B cell (primary cell): ENCODE data around the gene IFNAR2. TPM values are rescaled to one million over a fixed set of nuclear protein-coding genes. Genes with fewer than 3 reads are reported as not detected.
A peak's percentile ranks its signal among the peaks of the same experiment; 100 is the strongest.

Experiments used
- ATAC-seq: fragments of 200-7000 bp; cut with Tn5 transposase; one replicate; pipeline ENCODE4 v1.10.0; 2021; ENCODE audit warnings: low read depth, mild to moderate bottlenecking, moderate number of reproducible peaks, moderate library complexity
- CTCF ChIA-PET: fragments of 350-600 bp; sonication (Branson Sonifier 250); formaldehyde crosslinking; loops from one replicate; lab custom pipeline; 2021; ENCODE audit warnings: antibody characterized with exemption, inconsistent platforms; lab: Charles Lee
- POLR2A ChIA-PET: fragments of 350-600 bp; sonication (Branson Sonifier 250); formaldehyde crosslinking; loops from one replicate; lab custom pipeline; 2021; ENCODE audit warnings: antibody characterized with exemption; lab: Charles Lee
- DNase-seq: peaks from one replicate; pipeline ENCODE4 v3.0.0; 2013
- H2AFZ ChIP-seq: 2 replicates; pipeline ENCODE4 v1.6.1; 2012; ENCODE audit warnings: mild to moderate bottlenecking, low read depth, low read length; ENCODE audit not compliant: insufficient read depth, poor library complexity, severe bottlenecking
- H3K27ac ChIP-seq, 2 donors: 1 replicate in 1 of 2; 2 replicates in 1 of 2; pipeline ENCODE4 v1.5.1; 2012 to 2013; ENCODE audit warnings: low read length in 2 of 2, mild to moderate bottlenecking in 2 of 2, moderate library complexity in 1 of 2
- H3K27me3 ChIP-seq, 4 experiments: fragments of 200-600 bp in 1 of 4; sonication (generic) in 1 of 4; replicated peaks in 1 of 4; 1 replicate in 2 of 4; 2 replicates in 2 of 4; pipeline versions ENCODE4 v1.6.1 to v1.7.0; 2013 to 2016; ENCODE audit warnings: low read length in 3 of 4, mild to moderate bottlenecking in 2 of 4, mixed read lengths in 1 of 4, moderate library complexity in 1 of 4; ENCODE audit not compliant: insufficient read depth in 4 of 4, control insufficient read depth in 3 of 4; ENCODE audit errors: control extremely low read depth in 1 of 4
- H3K36me3 ChIP-seq, 2 experiments: replicated peaks in 1 of 2; 1 replicate in 1 of 2; 2 replicates in 1 of 2; pipeline versions ENCODE4 v1.6.1 to v1.7.1; 2013; ENCODE audit warnings: low read length in 1 of 2; ENCODE audit not compliant: insufficient read depth in 2 of 2, control insufficient read depth in 1 of 2; ENCODE audit errors: control extremely low read depth in 1 of 2, extremely low read depth in 1 of 2
- H3K4me1 ChIP-seq, 2 donors: fragments of 200-600 bp in 1 of 2; sonication (generic) in 1 of 2; 1 replicate in 1 of 2; 2 replicates in 1 of 2; pipeline versions ENCODE4 v1.5.1 to v1.6.1; 2013 to 2017; ENCODE audit warnings: low read length in 2 of 2; ENCODE audit not compliant: control insufficient read depth in 2 of 2, insufficient read depth in 2 of 2
- H3K4me2 ChIP-seq: replicated peaks from 2 replicates; pipeline ENCODE3; 2012; ENCODE audit warnings: mild to moderate bottlenecking, low read depth, low read length; ENCODE audit not compliant: poor library complexity, severe bottlenecking
- H3K4me3 ChIP-seq, 5 experiments: fragments of 200-600 bp in 1 of 5; sonication (generic) in 1 of 5; 1 replicate in 3 of 5; 2 replicates in 2 of 5; pipeline versions ENCODE4 v1.5.1 to v1.7.0; 2011 to 2016; ENCODE audit warnings: low read length in 4 of 5, mild to moderate bottlenecking in 4 of 5, low read depth in 2 of 5, control low read depth in 1 of 5, moderate library complexity in 1 of 5; ENCODE audit not compliant: insufficient read depth in 1 of 5; ENCODE audit errors: control extremely low read depth in 1 of 5, extremely low read depth in 1 of 5
- H3K79me2 ChIP-seq: fragments of 200-600 bp; sonication (generic); one replicate; pipeline ENCODE4 v1.6.0; 2016; ENCODE audit warnings: low read length; ENCODE audit not compliant: control insufficient read depth, insufficient read depth
- H3K9ac ChIP-seq: fragments of 200-600 bp; sonication (generic); 2 replicates; pipeline ENCODE4 v1.6.1; 2017; ENCODE audit warnings: mild to moderate bottlenecking, low read length, moderate library complexity
- H3K9me3 ChIP-seq, 3 donors: one replicate each; pipeline versions ENCODE4 v1.6.1 to v1.7.1; 2013; ENCODE audit warnings: low read length in 2 of 3; ENCODE audit not compliant: control insufficient read depth in 2 of 3, insufficient read depth in 1 of 3; ENCODE audit errors: control extremely low read depth in 1 of 3
- H4K20me1 ChIP-seq: 2 replicates; pipeline ENCODE4 v1.6.0; 2012; ENCODE audit warnings: mild to moderate bottlenecking, low read length; ENCODE audit not compliant: insufficient read depth, control insufficient read depth, poor library complexity, severe bottlenecking
- H3K27ac Mint-ChIP-seq: one replicate; pipeline ENCODE4 v1.8.0; 2021; ENCODE audit warnings: mixed read lengths
- H3K27me3 Mint-ChIP-seq: one replicate; pipeline ENCODE4 v1.8.0; 2021; ENCODE audit warnings: mixed read lengths
- H3K4me1 Mint-ChIP-seq: one replicate; pipeline ENCODE4 v1.8.0; 2021; ENCODE audit warnings: mixed read lengths
- H3K4me3 Mint-ChIP-seq: one replicate; pipeline ENCODE4 v1.8.0; 2021; ENCODE audit warnings: mixed read lengths
- H3K9me3 Mint-ChIP-seq: one replicate; pipeline ENCODE4 v1.8.0; 2022; ENCODE audit warnings: mixed read lengths; ENCODE audit not compliant: insufficient read depth
- CTCF ChIP-seq: fragments of 200-600 bp; IDR thresholded peaks from one replicate; pipeline ENCODE4 v1.8.0; 2022; ENCODE audit warnings: antibody characterized with exemption, mild to moderate bottlenecking
- EZH2 ChIP-seq: IDR thresholded peaks from 2 replicates; pipeline ENCODE4 v1.6.1; 2012; ENCODE audit warnings: borderline replicate concordance, low read depth, mild to moderate bottlenecking, moderate library complexity, low read length; ENCODE audit not compliant: insufficient read depth, poor library complexity, severe bottlenecking
- WGBS: methylation state at CpG from one replicate; pipeline ENCODE4 v1.1.5; 2013; ENCODE audit warnings: missing lambda C conversion rate; ENCODE audit not compliant: insufficient coverage; 5-methylcytosine and 5-hydroxymethylcytosine counted together
- intact Hi-C: fragments of 100-400 bp; cut with micrococcal nuclease; formaldehyde crosslinking; loops from one replicate; pipeline ENCODE4 v1.10.0; 2022
- polyA plus RNA-seq: library from polyadenylated mRNA; depleted of rRNA; stranded (reverse); fragments of >200 nt; gene quantifications from 2 replicates; pipeline ENCODE4 v1.2.3, GENCODE V29; 2012
- total RNA-seq, 2 donors: library from RNA; stranded (reverse); fragments of 120-200 nt in 1 of 2; gene quantifications; 1 replicate in 1 of 2; 2 replicates in 1 of 2; pipeline versions ENCODE4 v1.2.3 to v1.2.4, GENCODE V29; 2013 to 2022

IFNAR2 gene
- total and polyA plus RNA-seq, 2 donors (not counting 1 experiment from before 2014, with no cell fraction given) = 33.0 to 45.0 TPM

DNA sequence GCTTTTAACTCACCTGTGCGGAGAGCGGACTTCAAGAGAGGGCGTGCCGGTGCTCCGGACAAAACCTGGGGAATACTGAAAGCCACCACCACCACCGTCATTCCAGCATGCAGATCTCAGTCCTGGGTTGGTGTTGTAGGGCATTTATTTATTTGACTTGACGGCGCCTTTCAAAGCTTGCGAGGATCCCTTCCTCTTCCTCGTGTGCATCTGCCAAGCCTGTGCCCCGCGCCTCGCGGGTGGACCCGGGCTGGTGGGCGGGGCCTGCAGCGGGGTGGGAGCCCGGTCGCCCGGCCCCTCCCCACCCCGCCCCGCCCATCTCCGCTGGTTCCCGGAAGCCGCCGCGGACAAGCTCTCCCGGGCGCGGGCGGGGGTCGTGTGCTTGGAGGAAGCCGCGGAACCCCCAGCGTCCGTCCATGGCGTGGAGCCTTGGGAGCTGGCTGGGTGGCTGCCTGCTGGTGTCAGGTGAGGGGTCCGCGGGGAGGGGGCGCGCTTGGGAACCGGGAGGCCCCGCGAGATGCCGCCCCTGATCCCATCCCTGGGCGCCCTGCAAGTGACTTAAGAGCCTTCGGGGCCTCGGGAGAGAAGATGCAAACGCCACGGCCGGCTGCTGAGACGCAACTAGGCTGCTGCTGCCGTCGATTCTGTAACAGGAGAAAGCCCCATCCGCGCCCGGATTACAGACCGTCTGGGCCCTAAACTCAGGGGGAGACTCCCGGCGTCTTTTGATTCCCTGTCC is 36.5 kb downstream of the IFNAR2 start, which contains the start of gene IL10RB:
TSS of gene IL10RB (plus strand) at position 318 of the 739 bp plus-strand sequence. CDS start at position 417, 99 bp downstream.
- intact Hi-C loops = loop anchor here (1.0 to 5.0 kb wide), 5 partner anchors 37 to 539 kb away; partner anchors contain the start of genes IFNAR2 and SYNJ1
- H2AFZ ChIP-seq = peak within 1 kb of the TSS; percentile 80
- Mint-ChIP-seq H3K27ac (peak within 1 kb of the TSS; percentile 95), H3K4me1 (peaks cover 55% of the 10 kb centered on the region), H3K4me3 (peak within 1 kb of the TSS; percentile 98), H3K9me3 (no peaks in the 10 kb centered on the region), H3K27me3 (no peaks in the 10 kb centered on the region)
- no peaks in the 10 kb centered on the region for H4K20me1 ChIP-seq
- under 1% methylated on average over 54 of the region's 60 CpGs for WGBS
- H3K36me3 ChIP-seq = peaks cover 7 to 31% of the 10 kb centered on the region in 2 experiments
- ChIA-PET CTCF (interaction anchor here (1.0 to 4.3 kb wide), 13 partner anchors 15 to 179 kb away, joined by 3 to 20 read pairs (median 8); partner anchors contain the start of gene IFNAR1), POLR2A (interaction anchor here (0.9 to 3.6 kb wide), 8 partner anchors 30 to 214 kb away, joined by 3 to 22 read pairs (median 8); partner anchors contain the start of genes IFNAR1, IFNGR2 and TMEM50B)
- peak within 1 kb of the TSS; percentile 82 to 91 for H3K27ac ChIP-seq
- DNase-seq (peak; percentile 87), ATAC-seq (peak; percentile 77)
- no peaks in the 10 kb centered on the region for H3K9me3 ChIP-seq
- peaks cover 35 to 56% of the 10 kb centered on the region in 2 donors for H3K4me1 ChIP-seq
- peak within 1 kb of the TSS; percentile 71 to 94 (median 88) for H3K4me3 ChIP-seq
- H3K9ac ChIP-seq = peak within 1 kb of the TSS; percentile 91
- H3K27me3 ChIP-seq = no peaks in the 10 kb centered on the region
- TF ChIP-seq EZH2 (no peak), CTCF (no peak)
- H3K4me2 ChIP-seq = peak within 1 kb of the TSS; percentile 83
- H3K79me2 ChIP-seq = peaks cover 57% of the 10 kb centered on the region
